GM23338 (cell line): ENCODE data around the gene CCDC93. TPM values are rescaled to one million over a fixed set of nuclear protein-coding genes. Genes with fewer than 3 reads are reported as not detected.

Experiments used
- ATAC-seq: fragments of 200-7000 bp; cut with Tn5 transposase; 3 replicates; pipeline ENCODE4 v1.9.1; 2020
- DNase-seq: peaks from one replicate; pipeline ENCODE4 v3.0.0-alpha.2; 2015; ENCODE audit warnings: low spot score
- H2AFZ ChIP-seq: fragments of 200-600 bp; sonication (generic); 2 replicates; pipeline ENCODE4 v1.8.0; 2016; ENCODE audit warnings: antibody characterized with exemption, mild to moderate bottlenecking, moderate library complexity
- H3F3A ChIP-seq: fragments of 200-600 bp; sonication (generic); replicated peaks from 2 replicates; pipeline ENCODE4 v1.8.0; 2017; ENCODE audit warnings: antibody characterized with exemption, mixed run types, low read depth
- H3K27ac ChIP-seq: fragments of 200-600 bp; sonication (generic); 2 replicates; pipeline ENCODE4 v1.6.1; 2016; ENCODE audit warnings: low read depth
- H3K27me3 ChIP-seq: fragments of 200-600 bp; sonication (generic); 2 replicates; pipeline ENCODE4 v1.8.0; 2016; ENCODE audit warnings: mild to moderate bottlenecking, mixed run types, moderate library complexity; ENCODE audit not compliant: insufficient read depth
- H3K36me3 ChIP-seq: fragments of 200-600 bp; sonication (generic); 2 replicates; pipeline ENCODE4 v1.8.0; 2016; ENCODE audit warnings: mild to moderate bottlenecking; ENCODE audit not compliant: insufficient read depth
- H3K4me1 ChIP-seq: fragments of 200-600 bp; sonication (generic); 2 replicates; pipeline ENCODE4 v1.8.0; 2016; ENCODE audit warnings: mild to moderate bottlenecking, moderate library complexity; ENCODE audit not compliant: insufficient read depth
- H3K4me2 ChIP-seq: fragments of 200-600 bp; sonication (generic); 2 replicates; pipeline ENCODE4 v1.7.1; 2017; ENCODE audit warnings: mixed run types
- H3K4me3 ChIP-seq: fragments of 200-600 bp; sonication (generic); 2 replicates; pipeline ENCODE4 v1.6.1; 2016; ENCODE audit warnings: mixed run types
- H3K79me2 ChIP-seq: fragments of 200-600 bp; sonication (generic); replicated peaks from 2 replicates; pipeline ENCODE4 v1.8.0; 2017; ENCODE audit warnings: mild to moderate bottlenecking; ENCODE audit not compliant: insufficient read depth
- H3K9me2 ChIP-seq: fragments of 200-600 bp; sonication (generic); 2 replicates; pipeline ENCODE4 v1.8.0; 2017; ENCODE audit not compliant: insufficient read depth
- H4K20me1 ChIP-seq: fragments of 200-600 bp; sonication (generic); replicated peaks from 2 replicates; pipeline ENCODE4 v1.8.0; 2017; ENCODE audit warnings: mild to moderate bottlenecking; ENCODE audit not compliant: insufficient read depth
- H3K27ac Mint-ChIP-seq: 2 replicates; pipeline ENCODE4 v1.8.0; 2020; ENCODE audit warnings: inconsistent platforms, mild to moderate bottlenecking, moderate library complexity, mixed read lengths
- H3K27me3 Mint-ChIP-seq: 3 replicates; pipeline ENCODE4 v1.8.0; 2022; ENCODE audit warnings: low read depth, mild to moderate bottlenecking, moderate library complexity, mixed read lengths, inconsistent platforms; ENCODE audit not compliant: insufficient read depth, poor library complexity
- H3K36me3 Mint-ChIP-seq: 3 replicates; pipeline ENCODE4 v1.8.0; 2021; ENCODE audit warnings: low read depth, mild to moderate bottlenecking, inconsistent platforms, moderate library complexity, mixed read lengths
- H3K4me1 Mint-ChIP-seq: 3 replicates; pipeline ENCODE4 v1.8.0; 2020; ENCODE audit warnings: mild to moderate bottlenecking, inconsistent platforms, mixed read lengths
- H3K4me3 Mint-ChIP-seq: 3 replicates; pipeline ENCODE4 v1.8.0; 2021; ENCODE audit warnings: moderate library complexity, mild to moderate bottlenecking, inconsistent platforms, mixed read lengths
- H3K9me3 Mint-ChIP-seq: 3 replicates; pipeline ENCODE4 v1.8.0; 2020; ENCODE audit warnings: moderate library complexity, mild to moderate bottlenecking, inconsistent platforms, mixed read lengths
- EZH2phosphoT487 ChIP-seq: fragments of 200-600 bp; sonication (generic); IDR thresholded peaks from one replicate; pipeline ENCODE4 v1.8.1; 2018; ENCODE audit warnings: antibody characterized with exemption; ENCODE audit not compliant: unreplicated experiment
- ZNF114 ChIP-seq: fragments of 250-450 bp; sonication (Bioruptor Pico); IDR thresholded peaks from 2 replicates; pipeline ENCODE4 v1.5.0; 2020; ENCODE audit warnings: mild to moderate bottlenecking, moderate library complexity
- ZNF331 ChIP-seq: fragments of 250-450 bp; sonication (Bioruptor Pico); IDR thresholded peaks from 2 replicates; pipeline ENCODE4 v1.5.0; 2020; ENCODE audit warnings: low read depth, mild to moderate bottlenecking, moderate library complexity
- polyA plus RNA-seq: library from polyadenylated mRNA; unstranded; fragments of >200 nt; fragmentation: Nextera tagmentation; extraction: Ambion mirVana; gene quantifications from 2 replicates; pipeline ENCODE4 v1.2.1, GENCODE V29; 2016
- total RNA-seq: library from RNA; depleted of rRNA; stranded (reverse); fragments of >200 nt; shearing (Covaris generic); gene quantifications from 2 replicates; pipeline ENCODE4 v1.2.3, GENCODE V29; 2014
- TF ChIP-seq, protein P1 (sequence below), 2 experiments: fragments of 200-600 bp in 1 of 2; sonication (generic) in 1 of 2; conservative IDR thresholded peaks; 2 replicates each; pipeline versions ENCODE4 v1.5.1 to v1.6.1; 2016 to 2017; ENCODE audit warnings: antibody characterized with exemption in 2 of 2, low read depth in 2 of 2, mild to moderate bottlenecking in 2 of 2, moderate library complexity in 1 of 2
- TF ChIP-seq, protein P2 (sequence below): fragments of 250-450 bp; sonication (Bioruptor Pico); IDR thresholded peaks from 2 replicates; pipeline ENCODE4 v1.5.0; 2020; ENCODE audit warnings: mild to moderate bottlenecking, moderate library complexity
- TF ChIP-seq, protein P3 (sequence below): IDR thresholded peaks from 2 replicates; pipeline ENCODE4 v1.6.1; 2016; ENCODE audit warnings: antibody characterized with exemption

Gene CCDC93
- total and polyA plus RNA-seq, 2 experiments from 2014 or later = 13.1 to 16.8 TPM

DNA sequence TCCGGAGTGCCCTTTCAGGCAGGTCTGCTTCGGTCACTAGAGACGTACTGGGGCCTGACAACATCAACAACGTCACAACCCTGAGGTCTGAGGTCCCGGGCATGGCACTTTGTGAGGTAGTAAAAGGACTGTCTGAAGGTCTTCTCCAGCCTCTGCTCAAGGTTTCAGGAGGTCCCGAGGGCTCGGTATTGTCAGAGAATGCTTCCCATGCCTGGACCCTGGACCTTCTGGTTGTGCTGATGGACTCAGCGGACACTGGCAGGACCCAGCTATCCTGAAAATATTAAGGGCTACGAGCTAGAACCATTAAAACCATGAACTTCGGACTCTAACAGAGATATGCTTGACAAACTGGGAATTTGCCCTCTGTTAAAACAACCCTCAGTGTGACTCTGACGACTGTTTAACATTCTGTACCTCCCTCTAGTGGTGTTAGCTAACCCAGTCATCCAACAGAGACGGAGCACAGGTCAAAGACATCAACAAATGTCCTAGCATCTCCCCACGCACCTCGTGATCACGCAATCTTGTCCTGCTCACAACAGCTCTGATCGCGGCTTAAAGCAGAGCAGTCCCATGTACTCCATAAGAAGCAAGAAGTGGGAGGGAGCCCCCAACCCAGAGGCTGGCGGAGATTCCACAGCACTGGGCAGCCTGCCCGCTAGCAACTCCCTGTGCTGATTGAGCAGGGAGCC lies 96.5 kb downstream of the CCDC93 start:
- Histone ChIP-seq H3K79me2 (no peaks in the 10 kb centered on the region), H3K9me2 (no peaks in the 10 kb centered on the region), H3K4me2 (no peak overlapping the region), H3K27ac (no peak overlapping the region), H3F3A (no peaks in the 10 kb centered on the region), H3K4me3 (no peak overlapping the region), H2AFZ (no peak overlapping the region), H4K20me1 (no peaks in the 10 kb centered on the region; the same call in none of the 2 replicates), H3K36me3 (peaks cover 8% of the 10 kb centered on the region; the same call in 1 of the 2 replicates), H3K4me1 (no peaks in the 10 kb centered on the region), H3K27me3 (no peaks in the 10 kb centered on the region)
- peak; percentile 88 for ATAC-seq
- H3K27ac Mint-ChIP-seq = no peak overlapping the region
- peaks cover 6% of the 10 kb centered on the region; the same call in 2 of the 3 replicates for H3K9me3 Mint-ChIP-seq
- TF ChIP-seq ZNF331 (CRISPR knock-in tag) = no peak
- TF ChIP-seq, protein P1, sequence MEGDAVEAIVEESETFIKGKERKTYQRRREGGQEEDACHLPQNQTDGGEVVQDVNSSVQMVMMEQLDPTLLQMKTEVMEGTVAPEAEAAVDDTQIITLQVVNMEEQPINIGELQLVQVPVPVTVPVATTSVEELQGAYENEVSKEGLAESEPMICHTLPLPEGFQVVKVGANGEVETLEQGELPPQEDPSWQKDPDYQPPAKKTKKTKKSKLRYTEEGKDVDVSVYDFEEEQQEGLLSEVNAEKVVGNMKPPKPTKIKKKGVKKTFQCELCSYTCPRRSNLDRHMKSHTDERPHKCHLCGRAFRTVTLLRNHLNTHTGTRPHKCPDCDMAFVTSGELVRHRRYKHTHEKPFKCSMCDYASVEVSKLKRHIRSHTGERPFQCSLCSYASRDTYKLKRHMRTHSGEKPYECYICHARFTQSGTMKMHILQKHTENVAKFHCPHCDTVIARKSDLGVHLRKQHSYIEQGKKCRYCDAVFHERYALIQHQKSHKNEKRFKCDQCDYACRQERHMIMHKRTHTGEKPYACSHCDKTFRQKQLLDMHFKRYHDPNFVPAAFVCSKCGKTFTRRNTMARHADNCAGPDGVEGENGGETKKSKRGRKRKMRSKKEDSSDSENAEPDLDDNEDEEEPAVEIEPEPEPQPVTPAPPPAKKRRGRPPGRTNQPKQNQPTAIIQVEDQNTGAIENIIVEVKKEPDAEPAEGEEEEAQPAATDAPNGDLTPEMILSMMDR (conservative IDR thresholded peaks at IDR 0.05; ENCODE audit: low read depth in 2 of 2) = peak; percentile 58 to 74
- H3K4me3 Mint-ChIP-seq = no peak overlapping the region
- H3K27me3 Mint-ChIP-seq = peaks cover 4% of the 10 kb centered on the region
- peaks cover 27% of the 10 kb centered on the region for H3K36me3 Mint-ChIP-seq
- peak; percentile 67 for DNase-seq
- H3K4me1 Mint-ChIP-seq = no peaks in the 10 kb centered on the region; the same call in 2 of the 3 replicates

DNA sequence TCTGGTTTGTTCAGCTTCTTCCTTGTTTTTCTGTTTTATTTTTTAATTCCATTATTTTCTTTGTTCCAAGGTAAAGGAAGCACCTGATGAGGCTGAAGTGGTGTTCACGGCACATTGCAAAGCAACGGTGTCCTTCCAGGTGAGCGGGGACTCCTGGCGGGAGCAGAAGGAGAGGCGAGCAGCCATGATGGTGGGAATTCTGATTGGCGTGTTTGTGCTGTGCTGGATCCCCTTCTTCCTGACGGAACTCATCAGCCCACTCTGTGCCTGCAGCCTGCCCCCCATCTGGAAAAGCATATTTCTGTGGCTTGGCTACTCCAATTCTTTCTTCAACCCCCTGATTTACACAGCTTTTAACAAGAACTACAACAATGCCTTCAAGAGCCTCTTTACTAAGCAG lies 110.9 kb downstream of the CCDC93 start:
- no peaks in the 10 kb centered on the region for H3K4me1 ChIP-seq
- Mint-ChIP-seq H3K4me3 (no peak overlapping the region), H3K36me3 (no peaks in the 10 kb centered on the region), H3K27ac (no peak overlapping the region), H3K9me3 (peaks cover 22% of the 10 kb centered on the region; the same call in 2 of the 3 replicates), H3K27me3 (no peaks in the 10 kb centered on the region), H3K4me1 (no peaks in the 10 kb centered on the region)
- no peaks in the 10 kb centered on the region for H4K20me1 ChIP-seq
- no peaks in the 10 kb centered on the region for H3K27me3 ChIP-seq
- H3F3A ChIP-seq = no peaks in the 10 kb centered on the region
- DNase-seq (peak; percentile 21), ATAC-seq (no peak; the same call in 2 of the 3 replicates)
- no peak overlapping the region for H3K4me2 ChIP-seq
- H3K36me3 ChIP-seq = no peaks in the 10 kb centered on the region
- no peaks in the 10 kb centered on the region for H3K79me2 ChIP-seq
- H3K4me3 ChIP-seq = no peak overlapping the region
- 0 out of 2 replicates have a peak overlapping the region, but pooled peaks have one; percentile 2 for H2AFZ ChIP-seq
- H3K27ac ChIP-seq = no peak overlapping the region
- TF ChIP-seq, protein P2, sequence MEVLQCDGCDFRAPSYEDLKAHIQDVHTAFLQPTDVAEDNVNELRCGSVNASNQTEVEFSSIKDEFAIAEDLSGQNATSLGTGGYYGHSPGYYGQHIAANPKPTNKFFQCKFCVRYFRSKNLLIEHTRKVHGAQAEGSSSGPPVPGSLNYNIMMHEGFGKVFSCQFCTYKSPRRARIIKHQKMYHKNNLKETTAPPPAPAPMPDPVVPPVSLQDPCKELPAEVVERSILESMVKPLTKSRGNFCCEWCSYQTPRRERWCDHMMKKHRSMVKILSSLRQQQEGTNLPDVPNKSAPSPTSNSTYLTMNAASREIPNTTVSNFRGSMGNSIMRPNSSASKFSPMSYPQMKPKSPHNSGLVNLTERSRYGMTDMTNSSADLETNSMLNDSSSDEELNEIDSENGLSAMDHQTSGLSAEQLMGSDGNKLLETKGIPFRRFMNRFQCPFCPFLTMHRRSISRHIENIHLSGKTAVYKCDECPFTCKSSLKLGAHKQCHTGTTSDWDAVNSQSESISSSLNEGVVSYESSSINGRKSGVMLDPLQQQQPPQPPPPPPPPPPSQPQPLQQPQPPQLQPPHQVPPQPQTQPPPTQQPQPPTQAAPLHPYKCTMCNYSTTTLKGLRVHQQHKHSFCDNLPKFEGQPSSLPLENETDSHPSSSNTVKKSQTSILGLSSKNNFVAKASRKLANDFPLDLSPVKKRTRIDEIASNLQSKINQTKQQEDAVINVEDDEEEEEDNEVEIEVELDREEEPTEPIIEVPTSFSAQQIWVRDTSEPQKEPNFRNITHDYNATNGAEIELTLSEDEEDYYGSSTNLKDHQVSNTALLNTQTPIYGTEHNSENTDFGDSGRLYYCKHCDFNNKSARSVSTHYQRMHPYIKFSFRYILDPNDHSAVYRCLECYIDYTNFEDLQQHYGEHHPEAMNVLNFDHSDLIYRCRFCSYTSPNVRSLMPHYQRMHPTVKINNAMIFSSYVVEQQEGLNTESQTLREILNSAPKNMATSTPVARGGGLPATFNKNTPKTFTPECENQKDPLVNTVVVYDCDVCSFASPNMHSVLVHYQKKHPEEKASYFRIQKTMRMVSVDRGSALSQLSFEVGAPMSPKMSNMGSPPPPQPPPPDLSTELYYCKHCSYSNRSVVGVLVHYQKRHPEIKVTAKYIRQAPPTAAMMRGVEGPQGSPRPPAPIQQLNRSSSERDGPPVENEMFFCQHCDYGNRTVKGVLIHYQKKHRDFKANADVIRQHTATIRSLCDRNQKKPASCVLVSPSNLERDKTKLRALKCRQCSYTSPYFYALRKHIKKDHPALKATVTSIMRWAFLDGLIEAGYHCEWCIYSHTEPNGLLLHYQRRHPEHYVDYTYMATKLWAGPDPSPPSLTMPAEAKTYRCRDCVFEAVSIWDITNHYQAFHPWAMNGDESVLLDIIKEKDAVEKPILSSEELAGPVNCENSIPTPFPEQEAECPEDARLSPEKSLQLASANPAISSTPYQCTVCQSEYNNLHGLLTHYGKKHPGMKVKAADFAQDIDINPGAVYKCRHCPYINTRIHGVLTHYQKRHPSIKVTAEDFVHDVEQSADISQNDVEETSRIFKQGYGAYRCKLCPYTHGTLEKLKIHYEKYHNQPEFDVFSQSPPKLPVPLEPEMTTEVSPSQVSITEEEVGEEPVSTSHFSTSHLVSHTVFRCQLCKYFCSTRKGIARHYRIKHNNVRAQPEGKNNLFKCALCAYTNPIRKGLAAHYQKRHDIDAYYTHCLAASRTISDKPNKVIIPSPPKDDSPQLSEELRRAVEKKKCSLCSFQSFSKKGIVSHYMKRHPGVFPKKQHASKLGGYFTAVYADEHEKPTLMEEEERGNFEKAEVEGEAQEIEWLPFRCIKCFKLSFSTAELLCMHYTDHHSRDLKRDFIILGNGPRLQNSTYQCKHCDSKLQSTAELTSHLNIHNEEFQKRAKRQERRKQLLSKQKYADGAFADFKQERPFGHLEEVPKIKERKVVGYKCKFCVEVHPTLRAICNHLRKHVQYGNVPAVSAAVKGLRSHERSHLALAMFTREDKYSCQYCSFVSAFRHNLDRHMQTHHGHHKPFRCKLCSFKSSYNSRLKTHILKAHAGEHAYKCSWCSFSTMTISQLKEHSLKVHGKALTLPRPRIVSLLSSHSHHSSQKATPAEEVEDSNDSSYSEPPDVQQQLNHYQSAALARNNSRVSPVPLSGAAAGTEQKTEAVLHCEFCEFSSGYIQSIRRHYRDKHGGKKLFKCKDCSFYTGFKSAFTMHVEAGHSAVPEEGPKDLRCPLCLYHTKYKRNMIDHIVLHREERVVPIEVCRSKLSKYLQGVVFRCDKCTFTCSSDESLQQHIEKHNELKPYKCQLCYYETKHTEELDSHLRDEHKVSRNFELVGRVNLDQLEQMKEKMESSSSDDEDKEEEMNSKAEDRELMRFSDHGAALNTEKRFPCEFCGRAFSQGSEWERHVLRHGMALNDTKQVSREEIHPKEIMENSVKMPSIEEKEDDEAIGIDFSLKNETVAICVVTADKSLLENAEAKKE (CRISPR knock-in tag) = no peak
- TF ChIP-seq, protein P3, sequence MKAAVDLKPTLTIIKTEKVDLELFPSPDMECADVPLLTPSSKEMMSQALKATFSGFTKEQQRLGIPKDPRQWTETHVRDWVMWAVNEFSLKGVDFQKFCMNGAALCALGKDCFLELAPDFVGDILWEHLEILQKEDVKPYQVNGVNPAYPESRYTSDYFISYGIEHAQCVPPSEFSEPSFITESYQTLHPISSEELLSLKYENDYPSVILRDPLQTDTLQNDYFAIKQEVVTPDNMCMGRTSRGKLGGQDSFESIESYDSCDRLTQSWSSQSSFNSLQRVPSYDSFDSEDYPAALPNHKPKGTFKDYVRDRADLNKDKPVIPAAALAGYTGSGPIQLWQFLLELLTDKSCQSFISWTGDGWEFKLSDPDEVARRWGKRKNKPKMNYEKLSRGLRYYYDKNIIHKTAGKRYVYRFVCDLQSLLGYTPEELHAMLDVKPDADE = no peak
- TF ChIP-seq, protein P1 (conservative IDR thresholded peaks at IDR 0.05; ENCODE audit: low read depth in 2 of 2) = peak in 1 of 2 experiments; percentile 37; a peak in 2 of 4 replicates
- TF ChIP-seq ZNF114 = no peak
- no peak for TF ChIP-seq EZH2phosphoT487
- no peaks in the 10 kb centered on the region for H3K9me2 ChIP-seq
